GM21367 (cell line): ENCODE measurements around the gene GON7.
"Not testable (repeated sequence)": the region's sequence is repeated elsewhere in the genome, so short reads cannot be mapped to it uniquely, and the experiment has no call there.

Source experiments
- ATAC-seq: cut with Tn5 transposase; IDR thresholded peaks from one replicate; pipeline ENCODE4 v1.9.1; 2021; ENCODE audit not compliant: unreplicated experiment

GON7 gene

DNA sequence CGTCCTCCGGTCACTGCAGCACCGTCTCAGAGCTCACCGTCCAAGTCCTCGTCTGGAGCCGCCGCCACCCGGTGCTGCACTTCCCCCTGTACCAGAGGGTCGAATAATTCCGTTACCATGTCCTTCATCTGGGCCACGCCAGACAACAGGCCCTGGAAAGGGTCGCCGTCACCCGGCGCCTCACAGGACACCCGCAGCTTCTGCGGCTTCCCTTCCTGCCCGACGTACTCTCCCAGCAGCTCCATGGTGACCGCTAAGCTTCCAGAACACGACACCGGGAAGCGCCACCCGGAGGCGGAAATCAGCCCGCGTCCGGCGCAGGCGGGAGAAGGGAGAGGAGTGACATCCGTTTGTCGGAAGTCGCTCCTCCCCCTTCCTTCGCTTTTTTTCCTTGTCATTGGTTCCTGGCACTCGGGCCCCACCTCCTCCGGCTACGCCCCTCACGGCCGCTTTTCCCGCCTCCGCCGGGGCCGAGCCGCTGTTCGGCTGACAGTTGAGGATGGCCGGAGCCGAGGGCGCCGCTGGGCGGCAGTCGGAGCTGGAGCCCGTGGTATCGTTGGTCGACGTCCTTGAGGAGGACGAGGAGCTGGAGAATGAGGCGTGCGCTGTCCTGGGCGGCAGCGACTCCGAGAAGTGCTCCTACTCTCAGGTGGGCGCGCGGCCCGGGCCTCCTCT is at the start of gene GON7, which contains the start of gene UBR7:
Gene GON7, minus strand, starts transcription at position 273 of the 675 bp plus-strand sequence. Its CDS starts 28 bp downstream, at position 245.
Gene UBR7, plus strand, starts transcription at position 464 of the 675 bp plus-strand sequence. Its CDS starts 36 bp downstream, at position 500.
- ATAC-seq, result peak; percentile 79

GRCh38 chr14:93249128-93249831 is 42.4 kb upstream of the GON7 start:
- no peak for ATAC-seq

DNA sequence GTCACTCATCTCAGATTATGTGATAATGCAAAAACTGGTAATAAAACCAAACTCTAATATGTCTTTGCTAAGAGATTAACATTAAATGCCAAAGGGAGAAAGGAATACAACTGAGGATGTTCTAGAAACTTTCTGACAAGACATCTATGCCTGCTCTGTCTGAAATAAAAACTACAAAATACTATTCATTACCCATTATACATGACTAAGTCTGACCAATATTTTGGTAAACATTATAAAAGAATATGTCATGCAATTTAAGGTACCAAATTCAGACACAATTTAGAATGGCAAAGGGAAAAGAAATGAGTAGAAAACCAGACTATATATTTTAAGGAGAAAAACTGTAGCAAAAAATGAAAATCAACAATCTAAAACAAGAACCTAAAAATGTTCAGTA is 39.7 kb upstream of the GON7 start:
- no peak for ATAC-seq

DNA sequence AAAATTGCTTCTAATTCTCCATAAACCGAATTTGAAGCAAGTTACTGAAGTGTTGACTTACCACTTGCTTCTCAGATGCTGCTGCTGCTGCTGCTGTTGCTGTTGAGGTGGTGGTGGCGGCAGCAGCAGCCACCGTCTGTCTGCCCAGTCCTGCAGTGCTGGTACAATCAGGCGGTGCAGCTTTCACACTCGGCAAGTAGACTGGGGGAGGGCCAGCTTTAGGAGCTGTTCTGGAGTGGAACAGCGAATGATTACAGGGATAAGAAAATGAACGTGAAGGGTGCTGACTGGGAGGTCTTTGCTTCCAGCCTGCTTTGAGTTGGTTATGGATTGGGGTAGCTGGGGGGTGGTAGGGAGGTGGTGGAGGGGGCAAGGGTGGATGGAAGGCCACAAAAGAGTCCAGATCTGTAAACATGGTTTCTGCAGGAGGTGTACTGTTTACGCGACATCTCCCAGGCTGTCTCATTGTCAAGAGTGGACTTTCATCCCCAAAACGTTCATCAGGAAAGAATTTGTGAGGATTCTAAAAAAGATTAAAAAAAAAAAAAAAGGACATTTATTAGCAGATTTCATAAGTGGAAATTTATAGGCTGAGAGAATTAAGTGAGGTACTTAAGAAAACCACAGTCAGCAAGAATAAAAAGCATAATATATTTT is 39.0 kb upstream of the GON7 start:
- ATAC-seq, result no peak

GRCh38 chr14:93240678-93241000 is 33.8 kb upstream of the GON7 start:
- no peak for ATAC-seq

DNA sequence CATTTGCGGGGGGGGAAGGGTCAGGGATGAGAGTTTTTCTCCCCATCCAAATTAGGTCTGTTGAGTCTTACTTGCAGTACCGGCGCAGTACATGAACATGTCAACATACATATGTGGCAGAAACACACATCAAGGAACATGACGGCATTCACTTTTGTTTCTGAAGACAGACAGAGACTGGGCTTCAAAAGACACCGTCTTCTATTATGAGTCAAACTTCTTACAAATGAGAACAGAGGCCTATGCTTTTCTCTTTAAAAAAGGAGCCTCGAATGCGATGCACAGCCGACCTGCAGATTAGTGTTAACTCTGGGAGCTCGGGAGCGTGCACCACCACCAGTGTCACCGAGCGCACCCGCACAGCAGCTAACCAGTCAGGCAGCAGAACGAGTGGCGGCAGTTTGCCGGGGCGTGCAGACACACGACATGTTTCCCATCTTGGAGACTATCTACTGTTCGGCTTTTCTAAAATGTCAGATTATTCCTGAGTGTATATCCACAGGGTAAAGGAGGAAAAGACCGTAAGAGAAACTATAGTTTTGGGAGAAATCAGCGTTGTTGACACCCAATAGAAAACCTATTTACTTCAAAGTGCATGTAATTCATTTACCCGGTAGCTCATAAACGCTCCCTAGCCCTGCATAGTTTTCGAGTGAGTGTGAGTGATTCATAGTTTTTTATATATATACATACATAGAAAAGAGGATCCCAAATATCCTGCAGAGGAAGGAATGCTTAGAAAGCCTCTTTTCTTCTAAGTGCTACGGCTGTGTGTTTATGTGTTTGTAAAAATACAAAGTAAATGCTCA is 33.2 kb upstream of the GON7 start:
- no peak for ATAC-seq

GRCh38 chr14:93234798-93235197 is 27.9 kb upstream of the GON7 start:
- no peak for ATAC-seq

- not testable (repeated sequence) for ATAC-seq
These were observed 26.2 kb upstream of the GON7 start for GRCh38 chr14:93233078-93233477.

GRCh38 chr14:93232159-93232558 is 25.3 kb upstream of the GON7 start:
- ATAC-seq, result no peak

- no peak for ATAC-seq
These were observed 24.5 kb upstream of the GON7 start for GRCh38 chr14:93231129-93231979.

DNA sequence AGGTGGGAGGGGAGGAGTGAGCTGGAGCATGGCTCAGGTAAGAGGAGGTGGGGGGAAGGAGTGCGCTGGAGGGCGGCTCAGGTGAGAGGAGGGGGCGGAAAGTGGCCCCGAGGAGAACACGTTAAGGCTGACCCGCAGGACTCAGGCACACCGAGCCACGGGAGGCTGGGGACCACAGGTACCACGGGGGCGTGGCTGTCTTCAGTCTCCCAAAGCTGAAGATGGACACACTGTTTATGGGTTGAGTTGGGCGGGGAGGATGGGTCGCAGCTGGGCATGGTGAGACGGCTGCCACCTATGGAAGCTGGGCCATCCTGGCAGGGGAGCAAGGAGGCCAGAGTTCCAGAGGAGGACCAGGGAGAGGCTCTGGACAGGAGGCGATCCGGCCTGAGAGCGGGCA is 23.7 kb upstream of the GON7 start:
- no peak for ATAC-seq

- no peak for ATAC-seq
These were observed 21.7 kb upstream of the GON7 start for GRCh38 chr14:93228550-93228949.

GRCh38 chr14:93223565-93223964 is 16.7 kb upstream of the GON7 start:
- no peak for ATAC-seq

GRCh38 chr14:93220509-93220908 is 13.6 kb upstream of the GON7 start:
- no peak for ATAC-seq

GRCh38 chr14:93219103-93219726 is 12.3 kb upstream of the GON7 start:
- no peak for ATAC-seq

- no peak for ATAC-seq
These were observed 7.7 kb upstream of the GON7 start for GRCh38 chr14:93214598-93214997.

- peak; percentile 66 for ATAC-seq
These were observed 5.6 kb upstream of the GON7 start for GRCh38 chr14:93212432-93212831.

- ATAC-seq, result peak; percentile 29
These were observed 823 bp upstream of the GON7 start for GRCh38 chr14:93207468-93208308.

DNA sequence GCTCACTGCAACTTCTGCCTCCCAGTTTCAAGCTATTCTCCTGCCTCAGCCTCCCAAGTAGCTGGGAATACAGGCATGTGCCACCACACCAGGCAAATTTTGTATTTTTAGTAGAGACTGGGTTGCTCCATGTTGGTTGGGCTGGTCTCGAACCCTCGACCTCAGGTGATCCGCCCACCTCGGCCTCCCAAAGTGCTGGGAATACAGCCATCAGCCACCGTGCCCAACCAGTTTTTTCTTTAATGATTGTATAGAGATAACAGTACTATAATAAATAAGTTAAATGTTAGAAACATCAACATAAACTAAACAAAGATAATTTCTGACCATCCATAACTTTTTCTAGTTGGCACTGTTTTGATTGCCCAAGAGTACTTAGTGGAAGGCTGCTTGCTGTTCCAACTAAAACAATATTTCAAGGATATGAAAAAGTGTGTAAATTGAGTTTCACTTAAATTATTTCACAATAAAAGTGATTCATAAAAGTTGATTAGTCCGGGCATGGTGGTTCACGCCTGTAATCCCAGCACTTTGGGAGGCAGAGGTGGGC is 5.6 kb downstream of the GON7 start:
- ATAC-seq, result no peak
